Calu3 (cell line): ENCODE measurements around the gene MISFA. TPM values are rescaled to one million over a fixed set of nuclear protein-coding genes. Genes with fewer than 3 reads are reported as not detected.

ENCODE experiments used
- BruUV-seq: library from RNA; stranded (reverse); fragments of 400-500 nt; replicated peaks from 2 replicates; lab custom pipeline; 2021; lab: Mats Ljungman, UMichigan
- CTCF ChIA-PET: fragments of 300-600 bp; sonication (Branson Sonifier 250); formaldehyde crosslinking; loops from one replicate; lab custom pipeline; 2022; ENCODE audit warnings: antibody characterized with exemption; lab: Charles Lee
- DNase-seq: peaks from one replicate; pipeline ENCODE4 v3.0.0; 2022
- H3K27ac Mint-ChIP-seq: one replicate; pipeline ENCODE4 v1.8.0; 2022; ENCODE audit warnings: mixed read lengths; ENCODE audit not compliant: unreplicated experiment
- H3K27me3 Mint-ChIP-seq: one replicate; pipeline ENCODE4 v1.8.0; 2022; ENCODE audit warnings: mixed read lengths; ENCODE audit not compliant: unreplicated experiment
- H3K36me3 Mint-ChIP-seq: one replicate; pipeline ENCODE4 v1.8.0; 2022; ENCODE audit warnings: mild to moderate bottlenecking, moderate library complexity, mixed read lengths; ENCODE audit not compliant: insufficient read depth, unreplicated experiment
- H3K4me1 Mint-ChIP-seq: one replicate; pipeline ENCODE4 v1.8.0; 2022; ENCODE audit warnings: mild to moderate bottlenecking, low read depth, mixed read lengths; ENCODE audit not compliant: unreplicated experiment
- H3K4me3 Mint-ChIP-seq: one replicate; pipeline ENCODE4 v1.8.0; 2022; ENCODE audit warnings: mild to moderate bottlenecking, low read depth, moderate library complexity, mixed read lengths; ENCODE audit not compliant: unreplicated experiment
- H3K9me3 Mint-ChIP-seq: one replicate; pipeline ENCODE4 v1.8.0; 2022; ENCODE audit warnings: low read depth, mixed read lengths; ENCODE audit not compliant: unreplicated experiment
- intact Hi-C: fragments of 100-400 bp; cut with micrococcal nuclease; formaldehyde crosslinking; loops from one replicate; pipeline ENCODE4 v1.10.0; 2022; ENCODE audit not compliant: unreplicated experiment
- total RNA-seq: library from RNA; stranded (reverse); gene quantifications from 2 replicates; pipeline ENCODE4 v1.2.3, GENCODE V29; 2022
- TF ChIP-seq, protein P1 (sequence below): fragments of 200-600 bp; IDR thresholded peaks from one replicate; pipeline ENCODE4 v1.8.0; 2022; ENCODE audit warnings: antibody characterized with exemption; ENCODE audit not compliant: unreplicated experiment

The MISFA gene
- total RNA-seq, 1 experiment from 2014 or later: 5.5 TPM

GRCh38 chr11:18594999-18595749 is 4.4 kb upstream of the MISFA start:
- Mint-ChIP-seq H3K36me3 (peaks cover 11% of the 10 kb centered on the region), H3K4me3 (no peak overlapping the region), H3K9me3 (no peaks in the 10 kb centered on the region), H3K27ac (no peak overlapping the region), H3K27me3 (no peaks in the 10 kb centered on the region), H3K4me1 (no peaks in the 10 kb centered on the region)
- intact Hi-C loops: no loop called here
- BruUV-seq: no TSS peak
- no peak for DNase-seq
- CTCF ChIA-PET: interaction anchor here (0.7 kb wide), 1 partner anchor 97 kb away, joined by 3 read pairs; no protein-coding TSS in a partner anchor
- TF ChIP-seq, protein P1, sequence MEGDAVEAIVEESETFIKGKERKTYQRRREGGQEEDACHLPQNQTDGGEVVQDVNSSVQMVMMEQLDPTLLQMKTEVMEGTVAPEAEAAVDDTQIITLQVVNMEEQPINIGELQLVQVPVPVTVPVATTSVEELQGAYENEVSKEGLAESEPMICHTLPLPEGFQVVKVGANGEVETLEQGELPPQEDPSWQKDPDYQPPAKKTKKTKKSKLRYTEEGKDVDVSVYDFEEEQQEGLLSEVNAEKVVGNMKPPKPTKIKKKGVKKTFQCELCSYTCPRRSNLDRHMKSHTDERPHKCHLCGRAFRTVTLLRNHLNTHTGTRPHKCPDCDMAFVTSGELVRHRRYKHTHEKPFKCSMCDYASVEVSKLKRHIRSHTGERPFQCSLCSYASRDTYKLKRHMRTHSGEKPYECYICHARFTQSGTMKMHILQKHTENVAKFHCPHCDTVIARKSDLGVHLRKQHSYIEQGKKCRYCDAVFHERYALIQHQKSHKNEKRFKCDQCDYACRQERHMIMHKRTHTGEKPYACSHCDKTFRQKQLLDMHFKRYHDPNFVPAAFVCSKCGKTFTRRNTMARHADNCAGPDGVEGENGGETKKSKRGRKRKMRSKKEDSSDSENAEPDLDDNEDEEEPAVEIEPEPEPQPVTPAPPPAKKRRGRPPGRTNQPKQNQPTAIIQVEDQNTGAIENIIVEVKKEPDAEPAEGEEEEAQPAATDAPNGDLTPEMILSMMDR: no peak

DNA sequence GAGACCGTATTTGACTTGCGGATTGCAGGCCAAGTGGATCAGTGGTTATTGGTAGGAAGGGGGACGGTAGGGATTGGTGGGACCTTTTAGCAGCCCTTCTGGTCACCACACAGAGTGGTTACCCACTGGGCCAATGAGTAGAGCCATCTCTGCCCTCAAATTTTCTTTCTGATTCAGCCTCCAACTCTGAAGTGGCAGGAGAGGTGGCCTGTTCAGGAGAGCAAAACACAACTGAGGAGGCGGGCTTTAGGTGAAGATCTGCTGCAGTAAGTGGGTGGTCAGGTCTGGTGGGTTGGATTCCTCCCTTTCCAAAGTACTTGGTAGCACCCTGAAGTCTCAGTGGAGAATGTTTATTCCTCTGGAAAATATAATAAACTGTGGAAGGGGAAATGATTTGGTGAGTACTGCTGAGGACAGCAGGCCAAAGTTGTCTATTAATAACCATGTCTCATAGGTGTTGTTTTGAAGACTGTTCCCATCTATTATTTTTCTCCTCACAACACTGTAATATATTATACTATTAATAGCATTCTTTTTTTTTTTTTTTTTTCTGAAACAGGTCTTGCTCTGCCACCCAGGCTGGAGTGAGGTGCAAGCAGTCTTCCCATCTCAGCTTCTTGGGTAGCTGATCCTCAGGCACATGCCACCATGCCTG is 1.5 kb downstream of the MISFA start:
- TF ChIP-seq, protein P1: no peak
- no peaks in the 10 kb centered on the region for H3K27me3 Mint-ChIP-seq
- H3K4me3 Mint-ChIP-seq: no peak overlapping the region
- CTCF ChIA-PET: no interaction called here
- DNase-seq: no peak
- peaks cover 14% of the 10 kb centered on the region for H3K36me3 Mint-ChIP-seq
- H3K27ac Mint-ChIP-seq: no peak overlapping the region
- BruUV-seq: no TSS peak
- H3K9me3 Mint-ChIP-seq: no peaks in the 10 kb centered on the region
- no peaks in the 10 kb centered on the region for H3K4me1 Mint-ChIP-seq
- intact Hi-C loops: no loop called here

DNA sequence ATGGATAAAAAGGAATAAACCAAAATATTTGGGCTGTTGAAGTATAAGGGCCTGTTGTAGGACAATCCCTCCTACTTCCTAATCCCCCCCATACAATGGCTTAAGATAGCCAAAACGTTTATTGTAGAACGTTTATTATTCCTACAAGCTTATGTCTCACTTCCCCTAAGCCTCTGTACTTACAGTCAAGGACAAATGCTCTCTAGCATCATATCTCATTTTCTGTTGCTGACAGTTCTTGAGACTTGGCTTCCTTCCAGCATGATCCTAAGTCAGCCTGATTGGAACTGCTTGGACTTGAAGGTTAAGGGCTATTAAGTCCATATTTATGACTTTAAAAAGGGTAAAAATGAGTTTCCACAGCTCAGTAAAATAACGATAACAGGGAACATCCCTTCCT is 8.8 kb downstream of the MISFA start:
- intact Hi-C loops: no loop called here
- H3K9me3 Mint-ChIP-seq: no peaks in the 10 kb centered on the region
- TF ChIP-seq, protein P1: no peak
- H3K4me3 Mint-ChIP-seq: no peak overlapping the region
- CTCF ChIA-PET: no interaction called here
- H3K36me3 Mint-ChIP-seq: peaks cover 27% of the 10 kb centered on the region
- H3K27ac Mint-ChIP-seq: no peak overlapping the region
- no peaks in the 10 kb centered on the region for H3K4me1 Mint-ChIP-seq
- DNase-seq: no peak
- BruUV-seq: no TSS peak
- H3K27me3 Mint-ChIP-seq: no peaks in the 10 kb centered on the region

- TF ChIP-seq, protein P1: no peak
- H3K4me1 Mint-ChIP-seq: no peaks in the 10 kb centered on the region
- H3K9me3 Mint-ChIP-seq: no peaks in the 10 kb centered on the region
- no peak overlapping the region for H3K27ac Mint-ChIP-seq
- intact Hi-C loops: no loop called here
- H3K4me3 Mint-ChIP-seq: no peak overlapping the region
- no peak for DNase-seq
- H3K27me3 Mint-ChIP-seq: no peaks in the 10 kb centered on the region
- BruUV-seq: no TSS peak
- CTCF ChIA-PET: interaction anchor here (0.7 kb wide), 1 partner anchor 8 kb away, joined by 3 read pairs; no protein-coding TSS in a partner anchor
- H3K36me3 Mint-ChIP-seq: peaks cover 32% of the 10 kb centered on the region
Measured at GRCh38 chr11:18611196-18611595, 11.6 kb downstream of the MISFA start.
